BJ (cell line): ENCODE data around the gene MYO7B. TPM values are rescaled to one million over a fixed set of nuclear protein-coding genes. Genes with fewer than 3 reads are reported as not detected.
A peak's percentile ranks its signal among the peaks of the same experiment; 100 is the strongest.
"Not testable (repeated sequence)": the region's sequence is repeated elsewhere in the genome, so short reads cannot be mapped to it uniquely, and the experiment has no call there.

Experiments
- CTCF ChIA-PET: fragments of 350-600 bp; formaldehyde crosslinking; extraction: SDS; loops from one replicate; lab custom pipeline; 2021; ENCODE audit warnings: antibody characterized with exemption, inconsistent platforms; lab: Yijun Ruan, JAX
- POLR2A ChIA-PET: fragments of 300-600 bp; sonication (Branson Sonifier 250); formaldehyde crosslinking; extraction: SDS; loops from one replicate; lab custom pipeline; 2021; ENCODE audit warnings: antibody characterized with exemption; lab: Charles Lee
- DNase-seq: peaks from one replicate; pipeline ENCODE4 v3.0.0-alpha.2; 2011; ENCODE audit warnings: low read depth
- H3K27me3 ChIP-seq: 2 replicates; pipeline ENCODE4 v1.6.0; 2011; ENCODE audit warnings: low read length; ENCODE audit not compliant: control insufficient read depth, insufficient read depth
- H3K36me3 ChIP-seq: 2 replicates; pipeline ENCODE4 v1.5.1; 2011; ENCODE audit warnings: low read length; ENCODE audit not compliant: control insufficient read depth, insufficient read depth
- H3K4me3 ChIP-seq: 2 replicates; pipeline ENCODE4 v1.5.1; 2011; ENCODE audit warnings: low read depth, mild to moderate bottlenecking, control low read depth, low read length
- CTCF ChIP-seq: IDR thresholded peaks from 2 replicates; pipeline ENCODE4 v1.5.1; 2011; ENCODE audit warnings: low read depth, mild to moderate bottlenecking, control low read depth, inconsistent platforms, low read length, moderate library complexity; ENCODE audit not compliant: insufficient read depth
- polyA plus RNA-seq: library from polyadenylated mRNA; depleted of rRNA; stranded (reverse); fragments of >200 nt; gene quantifications from 2 replicates; pipeline ENCODE4 v1.2.3, GENCODE V29; 2011

Gene MYO7B
- polyA plus RNA-seq, 1 experiment, result 0.36 TPM

- ChIA-PET POLR2A (no interaction called here), CTCF (no interaction called here)
- Histone ChIP-seq H3K4me3 (no peak overlapping the region), H3K27me3 (no peaks in the 10 kb centered on the region), H3K36me3 (peaks cover 3% of the 10 kb centered on the region)
- TF ChIP-seq CTCF, result no peak
- DNase-seq, result no peak
Measured at GRCh38 chr2:127520424-127520823, 15.1 kb upstream of the MYO7B start.

DNA sequence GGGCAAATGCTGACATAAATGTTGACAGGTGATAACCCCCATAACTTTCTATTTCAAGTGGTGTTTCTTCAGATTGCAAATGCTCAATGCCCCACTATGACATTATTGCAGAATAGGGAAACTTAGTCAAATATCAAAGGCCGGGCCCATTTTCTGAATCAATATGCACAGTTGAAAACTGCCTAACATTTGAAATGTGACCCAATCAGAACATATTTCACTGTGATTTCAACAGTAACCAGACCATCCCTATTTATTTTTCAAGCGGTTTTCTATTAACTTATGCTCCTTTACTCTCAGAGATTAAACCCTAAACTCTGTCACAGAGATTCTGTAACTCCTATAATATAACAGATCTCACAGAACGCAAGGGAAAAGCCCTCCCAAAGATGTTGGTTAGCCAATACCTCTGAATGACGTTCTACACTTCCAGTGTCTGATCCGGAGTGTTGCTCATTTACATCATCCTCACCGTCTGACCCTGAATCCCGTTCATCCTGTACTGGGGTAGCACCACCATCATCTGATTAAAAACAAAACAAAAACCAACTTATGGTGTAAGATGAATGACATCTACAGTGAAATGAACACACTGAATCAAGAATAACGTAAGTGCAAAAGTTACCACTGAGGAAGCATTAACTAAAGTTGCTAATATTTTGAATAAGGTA lies 12.1 kb upstream of the MYO7B start:
- CTCF ChIA-PET, result no interaction called here
- H3K27me3 ChIP-seq, result no peaks in the 10 kb centered on the region
- peaks cover 3% of the 10 kb centered on the region for H3K36me3 ChIP-seq
- TF ChIP-seq CTCF, result no peak
- POLR2A ChIA-PET, result no interaction called here
- H3K4me3 ChIP-seq, result no peak overlapping the region
- DNase-seq, result no peak

DNA sequence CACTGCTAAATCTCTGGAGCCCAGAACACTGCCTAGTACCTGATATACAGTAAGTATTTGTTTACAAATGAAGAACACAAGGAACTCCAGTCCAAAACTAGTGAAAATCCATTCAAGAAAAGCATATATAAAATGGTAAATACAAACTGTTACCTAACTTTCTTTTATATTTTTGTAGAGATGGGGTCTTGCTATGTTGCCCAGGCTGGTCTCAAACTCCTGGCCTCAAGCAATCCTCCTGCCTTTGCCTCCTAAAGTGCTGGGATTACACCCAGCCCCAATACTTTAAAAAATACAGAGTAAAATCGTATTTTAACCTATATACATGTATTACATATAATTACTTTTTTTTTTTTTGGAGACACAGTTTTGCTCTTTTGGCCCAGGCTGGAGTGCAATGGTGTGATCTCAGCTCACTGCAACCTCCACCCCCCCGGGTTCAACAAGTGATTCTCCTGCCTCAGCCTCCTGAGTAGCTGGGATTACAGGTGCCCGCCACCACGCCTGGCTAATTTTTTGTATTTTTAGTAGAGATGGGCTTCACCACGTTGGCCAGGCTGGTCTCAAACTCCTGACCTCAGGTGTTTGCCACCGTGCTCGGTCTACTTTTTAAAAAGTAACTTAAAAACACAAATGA lies 11.2 kb upstream of the MYO7B start:
- H3K27me3 ChIP-seq, POLR2A ChIA-PET, CTCF ChIA-PET, H3K36me3 ChIP-seq, H3K4me3 ChIP-seq, DNase-seq: not testable (repeated sequence)

- Histone ChIP-seq H3K27me3 (no peaks in the 10 kb centered on the region), H3K4me3 (peak overlapping the region; percentile 93), H3K36me3 (peaks cover 2% of the 10 kb centered on the region; the same call in 1 of the 2 replicates)
- DNase-seq, result no peak
- CTCF ChIA-PET, result interaction anchor here (1.0 to 1.2 kb wide), 4 partner anchors 12 to 350 kb away, joined by 3 to 4 read pairs (median 4); no protein-coding TSS in a partner anchor
- TF ChIP-seq CTCF, result no peak
- POLR2A ChIA-PET, result interaction anchor here (1.0 to 1.2 kb wide), 3 partner anchors 10 to 29 kb away, joined by 3 read pairs; no protein-coding TSS in a partner anchor
Measured at GRCh38 chr2:127525691-127526131, 9.8 kb upstream of the MYO7B start.

DNA sequence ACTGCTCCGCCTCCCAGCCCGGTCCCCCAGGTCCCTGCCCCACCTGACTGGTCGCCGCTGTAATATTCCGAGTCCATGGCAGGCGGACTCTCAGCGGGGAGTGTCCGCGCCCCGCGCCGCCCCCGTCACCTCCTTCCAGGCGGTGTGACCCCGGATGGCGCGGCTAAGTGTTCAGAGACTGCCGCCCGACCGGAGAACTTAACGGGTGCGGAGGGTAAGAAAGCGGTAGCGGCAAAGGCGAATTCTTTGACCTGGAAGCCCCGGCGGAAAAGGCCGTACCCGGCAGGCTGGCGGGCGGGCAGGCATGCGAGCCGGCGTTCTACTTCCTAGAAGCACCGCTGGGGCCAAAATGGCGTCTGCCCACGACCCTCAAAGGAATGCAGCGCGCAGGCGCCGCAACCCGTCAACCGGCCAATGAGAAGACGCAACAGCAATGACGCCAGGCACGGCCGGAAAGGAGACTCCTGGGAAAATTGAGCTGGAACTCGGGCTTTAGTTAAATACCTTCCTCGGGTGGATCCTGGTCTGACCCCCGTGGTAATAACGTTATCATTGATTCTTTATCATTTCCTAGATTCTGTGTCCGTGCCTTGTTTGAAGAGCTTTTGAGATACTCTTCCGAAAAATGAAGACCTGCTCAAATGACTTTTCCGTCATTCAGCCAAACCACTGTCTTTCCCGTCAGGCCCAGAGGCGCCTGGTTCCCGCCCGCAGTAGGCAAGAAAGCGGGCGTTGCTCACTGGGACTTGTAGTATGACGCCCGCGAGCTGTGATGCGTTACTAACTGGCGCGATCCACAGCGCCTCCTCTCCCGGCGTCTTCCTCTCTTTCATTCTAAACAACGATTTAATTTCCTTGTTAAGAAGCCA lies 9.1 kb upstream of the MYO7B start, which contains the start of gene IWS1:
Gene IWS1 (minus strand): TSS at position 358 of the 869 bp plus-strand sequence. CDS start 281 bp downstream, at position 77.
- DNase-seq, result peak; percentile 78
- ChIA-PET CTCF (interaction anchor here (1.0 to 1.2 kb wide), 4 partner anchors 11 to 351 kb away, joined by 3 to 4 read pairs (median 4); no protein-coding TSS in a partner anchor), POLR2A (interaction anchor here (1.0 to 1.2 kb wide), 3 partner anchors 10 to 29 kb away, joined by 3 read pairs; no protein-coding TSS in a partner anchor)
- Histone ChIP-seq H3K36me3 (peaks cover 2% of the 10 kb centered on the region; the same call in 1 of the 2 replicates), H3K27me3 (no peaks in the 10 kb centered on the region), H3K4me3 (peak within 1 kb of the TSS; percentile 93)
- peak; percentile 33; the same call in 1 of the 2 replicates for TF ChIP-seq CTCF
